A549 (cell line): Measurements from ENCODE around the gene FAM120C. TPM values are rescaled to one million over a fixed set of nuclear protein-coding genes. Genes with fewer than 3 reads are reported as not detected.

Experiments
- ATAC-seq, 2 experiments: fragments of 200-7000 bp in 1 of 2; fragments of >200 bp in 1 of 2; cut with Nextera tagmentation in 1 of 2; cut with Tn5 transposase in 1 of 2; 3 replicates each; pipeline versions ENCODE4 v1.8.0 to v1.9.1; 2018 to 2020; ENCODE audit warnings: mild to moderate bottlenecking in 1 of 2, moderate library complexity in 1 of 2
- CTCF ChIA-PET: fragments of 300-600 bp; sonication (Branson Sonifier 250); formaldehyde crosslinking; extraction: SDS; loops from one replicate; lab custom pipeline; 2021; ENCODE audit warnings: antibody characterized with exemption, inconsistent platforms; lab: Yijun Ruan, JAX
- POLR2A ChIA-PET: fragments of 350-600 bp; formaldehyde crosslinking; extraction: SDS; loops from one replicate; lab custom pipeline; 2021; ENCODE audit warnings: antibody characterized with exemption, inconsistent platforms; lab: Yijun Ruan, JAX
- DNase-seq, 2 experiments: peaks; one replicate each; pipeline versions ENCODE4 v3.0.0 to v3.0.0-alpha.2; 2011 to 2016; ENCODE audit warnings: low read depth in 1 of 2, low spot score in 1 of 2
- FAIRE-seq: peaks from 2 replicates; lab custom pipeline; 2011; peaks lifted over from hg19 to GRCh38; lab: Jason Lieb, UNC
- H3K27ac ChIP-seq, 2 experiments: fragments of >200 bp; sonication (Bioruptor Twin); formaldehyde crosslinking; 3 replicates each; pipeline ENCODE4 v1.5.1; 2016 to 2017
- H3K4me1 ChIP-seq: fragments of >200 bp; sonication (Bioruptor Twin); formaldehyde crosslinking; 3 replicates; pipeline ENCODE4 v1.6.1; 2016
- H3K4me2 ChIP-seq: fragments of >200 bp; sonication (Bioruptor Twin); formaldehyde crosslinking; 3 replicates; pipeline ENCODE4 v1.6.1; 2016
- H3K4me3 ChIP-seq: fragments of >200 bp; sonication (Bioruptor Twin); formaldehyde crosslinking; 3 replicates; pipeline ENCODE4 v1.5.1; 2016
- H3K9me3 ChIP-seq: fragments of >200 bp; sonication (Bioruptor Twin); formaldehyde crosslinking; 3 replicates; pipeline ENCODE4 v1.6.1; 2016
- BHLHE40 ChIP-seq: IDR thresholded peaks from 2 replicates; pipeline ENCODE4 v1.6.1; 2012; ENCODE audit warnings: low read depth, low read length, inconsistent platforms
- CTCF ChIP-seq: fragments of >200 bp; sonication (Bioruptor Twin); formaldehyde crosslinking; IDR thresholded peaks from 3 replicates; pipeline ENCODE4 v1.5.1; 2016
- EHF ChIP-seq: fragments of 250-450 bp; sonication (Bioruptor Pico); IDR thresholded peaks from 2 replicates; pipeline ENCODE4 v1.5.0; 2020; ENCODE audit warnings: mild to moderate bottlenecking
- EHMT2 ChIP-seq: fragments of 200-600 bp; sonication (generic); IDR thresholded peaks from 2 replicates; pipeline ENCODE4 v1.6.1; 2016; ENCODE audit warnings: antibody characterized with exemption, low read depth, mild to moderate bottlenecking, moderate library complexity
- ELK1 ChIP-seq: fragments of 150-350 bp; IDR thresholded peaks from 2 replicates; pipeline ENCODE4 v1.6.1; 2014; ENCODE audit warnings: low read depth, mild to moderate bottlenecking, low read length
- ESRRA ChIP-seq: fragments of 150-350 bp; IDR thresholded peaks from 2 replicates; pipeline ENCODE4 v1.6.1; 2014; ENCODE audit warnings: mild to moderate bottlenecking, low read length, borderline replicate concordance
- FOSL2 ChIP-seq, 2 experiments: fragments of 450-650 bp in 1 of 2; fragments of >200 bp in 1 of 2; sonication (Bioruptor Twin) in 1 of 2; formaldehyde crosslinking; IDR thresholded peaks; 2 replicates each; pipeline versions ENCODE4 v1.5.0 to v1.6.1; 2016 to 2020; ENCODE audit warnings: mild to moderate bottlenecking in 1 of 2, moderate library complexity in 1 of 2
- HMGXB4 ChIP-seq: fragments of 250-450 bp; sonication (Bioruptor Pico); IDR thresholded peaks from 2 replicates; pipeline ENCODE4 v1.5.0; 2021; ENCODE audit warnings: mild to moderate bottlenecking, moderate library complexity, borderline replicate concordance
- HOXB5 ChIP-seq: fragments of 250-450 bp; sonication (Bioruptor Pico); IDR thresholded peaks from 2 replicates; pipeline ENCODE4 v1.5.0; 2020; ENCODE audit warnings: mild to moderate bottlenecking, moderate library complexity
- KDM1A ChIP-seq: fragments of 200-600 bp; sonication (generic); IDR thresholded peaks from 2 replicates; pipeline ENCODE4 v1.6.1; 2016; ENCODE audit warnings: low read depth, mild to moderate bottlenecking
- MAZ ChIP-seq: fragments of 150-350 bp; IDR thresholded peaks from 2 replicates; pipeline ENCODE4 v1.6.1; 2014; ENCODE audit warnings: antibody characterized with exemption, low read depth, low read length, borderline replicate concordance
- MYC ChIP-seq: IDR thresholded peaks from 2 replicates; pipeline ENCODE4 v1.6.1; 2012; ENCODE audit warnings: mild to moderate bottlenecking, inconsistent platforms, low read length, improper control_type of control experiment, borderline replicate concordance
- NFE2L2 ChIP-seq: fragments of 150-350 bp; conservative IDR thresholded peaks from 2 replicates; pipeline ENCODE4 v1.6.1; 2014; ENCODE audit warnings: low read length
- NR3C1 ChIP-seq: fragments of >200 bp; sonication (Bioruptor Twin); formaldehyde crosslinking; IDR thresholded peaks from 3 replicates; pipeline ENCODE4 v1.6.1; 2017
- POLR2AphosphoS2 ChIP-seq: conservative IDR thresholded peaks from 2 replicates; pipeline ENCODE4 v1.6.1; 2012; ENCODE audit warnings: low read length, improper control_type of control experiment, inconsistent platforms
- RAD21 ChIP-seq, 2 experiments: fragments of >200 bp in 1 of 2; sonication (Bioruptor Twin) in 1 of 2; formaldehyde crosslinking in 1 of 2; IDR thresholded peaks in 1 of 2; conservative IDR thresholded peaks in 1 of 2; 2 replicates in 1 of 2; 3 replicates in 1 of 2; pipeline ENCODE4 v1.6.1; 2012 to 2018; ENCODE audit warnings: inconsistent platforms in 1 of 2
- RARB ChIP-seq: fragments of 250-450 bp; sonication (Bioruptor Pico); IDR thresholded peaks from 2 replicates; pipeline ENCODE4 v1.8.0; 2021; ENCODE audit warnings: mild to moderate bottlenecking, moderate library complexity
- SREBF2 ChIP-seq: fragments of 450-650 bp; IDR thresholded peaks from 2 replicates; pipeline ENCODE4 v1.6.1; 2014; ENCODE audit warnings: mild to moderate bottlenecking, moderate library complexity
- TFCP2L1 ChIP-seq: fragments of 250-450 bp; sonication (Bioruptor Pico); IDR thresholded peaks from 2 replicates; pipeline ENCODE4 v1.5.0; 2021; ENCODE audit warnings: mild to moderate bottlenecking
- ZSCAN20 ChIP-seq: fragments of 250-450 bp; sonication (Bioruptor Pico); IDR thresholded peaks from 2 replicates; pipeline ENCODE4 v1.8.0; 2022; ENCODE audit warnings: mild to moderate bottlenecking, moderate library complexity
- WGBS: methylation state at CpG from one replicate; pipeline ENCODE4 v1.1.6; 2017; ENCODE audit errors: missing lambda C conversion rate; 5-methylcytosine and 5-hydroxymethylcytosine counted together
- polyA plus RNA-seq, 4 experiments: library from polyadenylated mRNA; depleted of rRNA in 3 of 4; stranded (reverse); fragments of >200 nt; fragmentation: RNase III in 1 of 4; extraction: RNeasy Plus Mini Kit Qiagen cat#74134 plus additional on column Dnase treatment in 1 of 4; gene quantifications; 2 replicates in 3 of 4; 3 replicates in 1 of 4; pipeline ENCODE4 v1.2.3, GENCODE V29; 2011 to 2017
- TF ChIP-seq, protein P1 (sequence below): fragments of >200 bp; sonication (Bioruptor Twin); formaldehyde crosslinking; IDR thresholded peaks from 3 replicates; pipeline ENCODE4 v1.6.1; 2016
- TF ChIP-seq, protein P2 (sequence below): IDR thresholded peaks from 2 replicates; pipeline ENCODE4 v1.6.1; 2012; ENCODE audit warnings: low read depth, borderline replicate concordance

The FAM120C gene
- polyA plus RNA-seq, 2 of the 4 experiments (the other 2 are of a cell fraction) = 6.0 to 7.7 TPM

DNA sequence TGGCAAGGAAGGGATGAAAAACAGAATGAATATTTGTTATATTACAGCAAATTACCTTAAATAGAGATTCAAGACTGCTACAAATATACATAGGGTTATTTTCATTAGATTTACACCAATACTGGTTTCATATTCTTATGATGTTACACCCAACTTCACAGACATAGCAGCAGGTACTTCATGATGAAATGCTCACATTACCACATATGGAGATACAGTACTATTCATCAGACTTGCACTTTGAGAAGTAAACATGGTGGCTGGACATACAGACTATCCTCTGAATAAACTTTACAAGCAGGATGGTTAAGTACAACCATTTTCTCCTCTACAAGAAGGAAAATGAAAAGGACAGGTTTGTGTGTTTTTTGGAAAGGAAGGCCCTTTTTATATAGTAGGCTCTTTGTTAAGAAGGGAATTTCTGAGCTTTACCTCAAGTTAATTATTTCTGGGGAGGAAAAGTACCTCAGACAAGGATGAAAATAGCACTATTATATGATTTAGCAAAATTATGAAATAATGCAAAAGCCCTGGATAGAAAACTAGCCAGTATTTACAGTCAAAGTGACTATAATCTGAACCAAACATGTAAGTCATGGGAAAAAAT is 12.0 kb upstream of the FAM120C start:
- TF ChIP-seq EHMT2 = no peak
- Histone ChIP-seq H3K4me3 (no peak overlapping the region), H3K4me2 (no peak overlapping the region), H3K4me1 (no peaks in the 10 kb centered on the region), H3K27ac (no peak overlapping the region), H3K9me3 (no peaks in the 10 kb centered on the region)
- ChIA-PET CTCF (no interaction called here), POLR2A (no interaction called here)
- no peak for DNase-seq
- no peak for ATAC-seq
- no peak for FAIRE-seq

GRCh38 chrX:54193085-54193821 is 10.2 kb upstream of the FAM120C start:
- Histone ChIP-seq H3K4me2 (no peak overlapping the region), H3K27ac (no peak overlapping the region), H3K9me3 (no peaks in the 10 kb centered on the region), H3K4me3 (no peak overlapping the region), H3K4me1 (no peaks in the 10 kb centered on the region)
- ChIA-PET POLR2A (interaction anchor here (1.2 kb wide), 1 partner anchor 10 kb away, joined by 3 read pairs; the partner anchor contains the start of gene FAM120C), CTCF (no interaction called here)
- FAIRE-seq (no peak), DNase-seq (no peak), ATAC-seq (no peak)
- 78% methylated on average over 4 of the region's 4 CpGs for WGBS
- TF ChIP-seq RAD21 (conservative IDR thresholded peaks at IDR 0.05 in 1 of 2, IDR thresholded peaks at IDR 0.05 in 1 of 2) (no peak), MAZ (no peak), NFE2L2 (no peak), TFCP2L1 (CRISPR knock-in tag) (no peak), BHLHE40 (no peak), SREBF2 (no peak), ESRRA (no peak), HMGXB4 (CRISPR knock-in tag) (no peak), EHF (no peak), HOXB5 (CRISPR knock-in tag) (no peak), KDM1A (no peak), POLR2AphosphoS2 (no peak), NR3C1 (no peak), CTCF (no peak)
- TF ChIP-seq, protein P1, sequence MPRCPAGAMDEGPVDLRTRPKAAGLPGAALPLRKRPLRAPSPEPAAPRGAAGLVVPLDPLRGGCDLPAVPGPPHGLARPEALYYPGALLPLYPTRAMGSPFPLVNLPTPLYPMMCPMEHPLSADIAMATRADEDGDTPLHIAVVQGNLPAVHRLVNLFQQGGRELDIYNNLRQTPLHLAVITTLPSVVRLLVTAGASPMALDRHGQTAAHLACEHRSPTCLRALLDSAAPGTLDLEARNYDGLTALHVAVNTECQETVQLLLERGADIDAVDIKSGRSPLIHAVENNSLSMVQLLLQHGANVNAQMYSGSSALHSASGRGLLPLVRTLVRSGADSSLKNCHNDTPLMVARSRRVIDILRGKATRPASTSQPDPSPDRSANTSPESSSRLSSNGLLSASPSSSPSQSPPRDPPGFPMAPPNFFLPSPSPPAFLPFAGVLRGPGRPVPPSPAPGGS = no peak

- Histone ChIP-seq H3K4me2 (no peak overlapping the region), H3K9me3 (no peaks in the 10 kb centered on the region), H3K4me3 (no peak overlapping the region), H3K4me1 (peaks cover 23% of the 10 kb centered on the region), H3K27ac (no peak overlapping the region)
- DNase-seq (no peak), FAIRE-seq (no peak), ATAC-seq (no peak)
- ChIA-PET POLR2A (no interaction called here), CTCF (no interaction called here)
- 94% methylated on average over 2 of the region's 2 CpGs for WGBS
- TF ChIP-seq, protein P2, sequence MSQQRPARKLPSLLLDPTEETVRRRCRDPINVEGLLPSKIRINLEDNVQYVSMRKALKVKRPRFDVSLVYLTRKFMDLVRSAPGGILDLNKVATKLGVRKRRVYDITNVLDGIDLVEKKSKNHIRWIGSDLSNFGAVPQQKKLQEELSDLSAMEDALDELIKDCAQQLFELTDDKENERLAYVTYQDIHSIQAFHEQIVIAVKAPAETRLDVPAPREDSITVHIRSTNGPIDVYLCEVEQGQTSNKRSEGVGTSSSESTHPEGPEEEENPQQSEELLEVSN = no peak
- no peak for TF ChIP-seq ELK1
- TF ChIP-seq RARB = no peak
- TF ChIP-seq HOXB5 (CRISPR knock-in tag) = no peak
- no peak for TF ChIP-seq RAD21 (conservative IDR thresholded peaks at IDR 0.05 in 1 of 2, IDR thresholded peaks at IDR 0.05 in 1 of 2)
- no peak for TF ChIP-seq CTCF
- TF ChIP-seq MYC = no peak
- no peak for TF ChIP-seq SREBF2
- TF ChIP-seq FOSL2 (IDR thresholded peaks at IDR 0.05) = no peak
- TF ChIP-seq FOSL2 (CRISPR knock-in tag; IDR thresholded peaks at IDR 0.05) = no peak
- no peak for TF ChIP-seq MAZ
- no peak for TF ChIP-seq TFCP2L1 (CRISPR knock-in tag)
- TF ChIP-seq ZSCAN20 (CRISPR knock-in tag) = no peak
- no peak for TF ChIP-seq ESRRA
Measured at GRCh38 chrX:54184474-54184873, 1.4 kb upstream of the FAM120C start.
